ENCODE results near the gene ZNF189.
"Not testable (repeated sequence)": the region's sequence is repeated elsewhere in the genome, so short reads cannot be mapped to it uniquely, and the experiment has no call there.

Gene ZNF189

GRCh38 chr9:101380295-101380694 is 18.4 kb upstream of the ZNF189 start:
- TF ChIP-seq CTCF (IDR thresholded peaks at IDR 0.05; ENCODE audit: borderline replicate concordance, insufficient read depth, low read depth, low read length), result no peak
- H3K4me3 ChIP-seq (ENCODE audit: low read depth, low read length), result no peak overlapping the region

GRCh38 chr9:101381118-101381517 is 17.5 kb upstream of the ZNF189 start:
- no peak overlapping the region for H3K4me3 ChIP-seq (ENCODE audit: low read depth, low read length)
- no peak for TF ChIP-seq CTCF (IDR thresholded peaks at IDR 0.05; ENCODE audit: borderline replicate concordance, insufficient read depth, low read depth, low read length)

GRCh38 chr9:101381833-101382342 is 16.8 kb upstream of the ZNF189 start:
- no peak for TF ChIP-seq CTCF (IDR thresholded peaks at IDR 0.05; ENCODE audit: borderline replicate concordance, insufficient read depth, low read depth, low read length)
- H3K4me3 ChIP-seq (ENCODE audit: low read depth, low read length), result no peak overlapping the region

GRCh38 chr9:101383361-101383760 is 15.3 kb upstream of the ZNF189 start:
- H3K4me3 ChIP-seq (ENCODE audit: low read depth, low read length), result no peak overlapping the region
- TF ChIP-seq CTCF (IDR thresholded peaks at IDR 0.05; ENCODE audit: borderline replicate concordance, insufficient read depth, low read depth, low read length), result no peak

- H3K4me3 ChIP-seq (ENCODE audit: low read depth, low read length), result not testable (repeated sequence)
Measured at GRCh38 chr9:101384873-101385536, 13.6 kb upstream of the ZNF189 start, which contains the start of gene BAAT. Gene BAAT (minus strand): TSS chr9:101385006. CDS start chr9:101371404, 13,602 bp downstream.

GRCh38 chr9:101387871-101388506 is 10.7 kb upstream of the ZNF189 start:
- TF ChIP-seq CTCF (IDR thresholded peaks at IDR 0.05; ENCODE audit: borderline replicate concordance, insufficient read depth, low read depth, low read length), result peak; percentile 47; the same call in 1 of the 2 replicates
- no peak overlapping the region for H3K4me3 ChIP-seq (ENCODE audit: low read depth, low read length)

- TF ChIP-seq CTCF (IDR thresholded peaks at IDR 0.05; ENCODE audit: borderline replicate concordance, insufficient read depth, low read depth, low read length), result no peak
- H3K4me3 ChIP-seq (ENCODE audit: low read depth, low read length), result no peak overlapping the region
Measured at GRCh38 chr9:101388507-101388993, 10.1 kb upstream of the ZNF189 start.

Data from GM12875 (cell line).